OCI-LY7 (cell line): ENCODE data around the gene TSHZ2. TPM values are rescaled to one million over a fixed set of nuclear protein-coding genes. Genes with fewer than 3 reads are reported as not detected.

ENCODE experiments used
- BruUV-seq: library from RNA; stranded (reverse); fragments of 400-500 nt; replicated peaks from 2 replicates; lab custom pipeline; 2021; lab: Mats Ljungman, UMichigan
- CTCF ChIA-PET: fragments of 300-600 bp; sonication (Branson Sonifier 250); formaldehyde crosslinking; loops from one replicate; lab custom pipeline; 2022; ENCODE audit warnings: antibody characterized with exemption; ENCODE audit not compliant: unreplicated experiment; lab: Charles Lee
- POLR2A ChIA-PET: fragments of 300-600 bp; sonication (Branson Sonifier 250); formaldehyde crosslinking; loops from one replicate; lab custom pipeline; 2022; ENCODE audit warnings: antibody characterized with exemption; lab: Charles Lee
- DNase-seq: peaks from one replicate; pipeline ENCODE4 v3.0.0-alpha.2; 2015; ENCODE audit warnings: low spot score
- H2AFZ ChIP-seq: fragments of 200-600 bp; sonication (generic), shearing (Covaris generic); 2 replicates; pipeline ENCODE4 v1.6.1; 2014; ENCODE audit warnings: mild to moderate bottlenecking, antibody characterized with exemption, low read length, moderate library complexity
- H3K27ac ChIP-seq: fragments of 200-600 bp; sonication (generic); 2 replicates; pipeline ENCODE4 v1.5.1; 2014; ENCODE audit warnings: mixed run types, low read depth, mild to moderate bottlenecking, moderate library complexity, low read length, inconsistent platforms; ENCODE audit not compliant: poor library complexity, severe bottlenecking
- H3K36me3 ChIP-seq: fragments of 200-600 bp; sonication (generic); 2 replicates; pipeline ENCODE4 v1.6.1; 2014; ENCODE audit warnings: mild to moderate bottlenecking, antibody characterized with exemption, low read length, moderate library complexity, mixed read lengths; ENCODE audit not compliant: insufficient read depth
- H3K4me1 ChIP-seq: fragments of 200-600 bp; sonication (generic); 2 replicates; pipeline ENCODE4 v1.5.1; 2014; ENCODE audit warnings: mild to moderate bottlenecking, low read length; ENCODE audit not compliant: insufficient read depth, poor library complexity, severe bottlenecking
- H3K4me2 ChIP-seq: fragments of 200-600 bp; sonication (generic); 2 replicates; pipeline ENCODE4 v1.6.1; 2014; ENCODE audit warnings: mild to moderate bottlenecking, low read length
- H3K4me3 ChIP-seq: fragments of 200-600 bp; sonication (generic); 2 replicates; pipeline ENCODE4 v1.5.1; 2014; ENCODE audit warnings: mild to moderate bottlenecking, low read depth, low read length; ENCODE audit not compliant: poor library complexity, severe bottlenecking
- H3K79me2 ChIP-seq: fragments of 200-600 bp; sonication (generic); 2 replicates; pipeline ENCODE4 v1.6.1; 2016; ENCODE audit warnings: low read depth, mild to moderate bottlenecking, low read length, moderate library complexity, mixed read lengths; ENCODE audit not compliant: insufficient read depth
- H3K9me2 ChIP-seq: fragments of 200-600 bp; sonication (generic); 2 replicates; pipeline ENCODE4 v1.6.1; 2016; ENCODE audit warnings: mild to moderate bottlenecking, low read length, mixed read lengths; ENCODE audit not compliant: insufficient read depth
- H3K9me3 ChIP-seq: fragments of 200-600 bp; sonication (generic); 2 replicates; pipeline ENCODE4 v1.6.1; 2014; ENCODE audit warnings: mild to moderate bottlenecking, mixed run types, low read length, mixed read lengths
- H4K20me1 ChIP-seq: fragments of 200-600 bp; sonication (generic); 2 replicates; pipeline ENCODE4 v1.6.1; 2014; ENCODE audit warnings: mild to moderate bottlenecking, antibody characterized with exemption, low read length, moderate library complexity, mixed read lengths; ENCODE audit not compliant: insufficient read depth
- CTCF ChIP-seq: fragments of 200-600 bp; sonication (generic); conservative IDR thresholded peaks from 2 replicates; pipeline ENCODE4 v1.5.1; 2014; ENCODE audit warnings: mild to moderate bottlenecking, antibody characterized with exemption, low read length, moderate library complexity, mixed read lengths
- EZH2phosphoT487 ChIP-seq: fragments of 200-600 bp; sonication (generic); IDR thresholded peaks from 2 replicates; pipeline ENCODE4 v1.6.1; 2018; ENCODE audit warnings: low read depth, borderline replicate concordance, mild to moderate bottlenecking, mixed run types, antibody characterized with exemption, low read length, moderate library complexity, mixed read lengths
- intact Hi-C: fragments of 100-400 bp; cut with micrococcal nuclease; formaldehyde crosslinking; loops from one replicate; pipeline ENCODE4 v1.10.0; 2022; ENCODE audit not compliant: unreplicated experiment
- total RNA-seq, 2 experiments: library from RNA; depleted of rRNA in 1 of 2; stranded (reverse); fragments of >200 nt in 1 of 2; shearing (Covaris generic) in 1 of 2; gene quantifications; 2 replicates each; pipeline ENCODE4 v1.2.3, GENCODE V29; 2014 to 2022

Gene TSHZ2
- total RNA-seq, 2 experiments from 2014 or later: not detected

DNA sequence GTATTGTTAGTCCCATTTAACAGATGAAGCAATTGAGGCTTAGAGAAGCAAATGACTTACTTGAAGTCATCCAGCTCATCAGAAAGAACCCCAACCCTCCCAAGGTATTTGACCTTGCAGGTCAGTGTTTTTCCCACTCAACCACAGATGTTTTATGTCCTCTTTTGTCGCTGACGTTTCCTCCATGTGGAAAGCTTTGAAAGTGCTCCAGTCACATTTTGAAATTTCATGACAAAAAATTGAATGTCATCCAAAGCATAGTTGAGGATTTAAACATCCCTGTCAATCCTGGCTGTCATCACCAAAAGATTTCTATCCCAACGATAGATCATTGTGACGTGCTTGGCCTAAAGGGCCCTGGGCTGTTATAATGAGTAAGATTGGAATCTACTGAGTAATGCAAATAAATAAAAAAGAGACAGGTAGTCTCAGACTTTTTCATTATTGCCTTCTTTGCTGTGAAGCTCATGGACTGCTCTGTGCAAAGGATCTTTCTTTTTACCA, 102.7 kb downstream of the TSHZ2 start:
- ChIA-PET POLR2A (interaction anchor here (1.0 kb wide), 1 partner anchor 35 kb away, joined by 3 read pairs; no protein-coding TSS in a partner anchor), CTCF (no interaction called here)
- Histone ChIP-seq H3K36me3 (no peaks in the 10 kb centered on the region), H3K4me1 (peaks cover 11% of the 10 kb centered on the region), H3K27ac (no peak overlapping the region), H3K4me2 (no peak overlapping the region), H3K79me2 (no peaks in the 10 kb centered on the region), H4K20me1 (no peaks in the 10 kb centered on the region), H3K9me2 (no peaks in the 10 kb centered on the region; the same call in 1 of the 2 replicates), H2AFZ (no peak overlapping the region), H3K9me3 (no peaks in the 10 kb centered on the region), H3K4me3 (no peak overlapping the region)
- TF ChIP-seq EZH2phosphoT487 (no peak), CTCF (no peak)
- intact Hi-C loops: no loop called here
- DNase-seq: no peak
- BruUV-seq: no TSS peak

DNA sequence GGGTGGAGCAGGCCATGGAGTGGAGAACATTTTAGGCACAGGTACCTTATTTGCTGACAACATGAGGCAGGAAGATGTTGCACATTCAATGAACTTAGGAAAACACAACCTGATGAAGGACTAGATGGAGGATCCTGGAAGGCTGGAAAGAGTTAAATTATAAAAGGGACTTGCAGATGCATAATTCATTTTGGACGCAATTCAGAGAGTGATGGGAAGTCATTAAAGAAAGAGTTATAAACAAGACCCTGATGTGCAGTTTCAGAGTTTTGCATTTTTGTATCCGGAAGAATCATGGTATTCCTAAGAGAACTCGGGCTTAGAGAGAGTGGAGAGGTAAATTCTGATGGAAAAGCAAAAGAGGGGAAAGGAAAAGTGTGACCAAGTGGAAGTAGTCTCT, 104.5 kb downstream of the TSHZ2 start:
- BruUV-seq: no TSS peak
- intact Hi-C loops: no loop called here

More for the DNA sequence above, 104.5 kb downstream of the TSHZ2 start:
- Histone ChIP-seq H2AFZ (no peak overlapping the region), H3K36me3 (no peaks in the 10 kb centered on the region), H3K9me2 (no peaks in the 10 kb centered on the region), H4K20me1 (no peaks in the 10 kb centered on the region), H3K79me2 (no peaks in the 10 kb centered on the region), H3K4me3 (no peak overlapping the region), H3K4me1 (peaks cover 6% of the 10 kb centered on the region), H3K9me3 (no peaks in the 10 kb centered on the region), H3K4me2 (no peak overlapping the region), H3K27ac (no peak overlapping the region)
- DNase-seq: no peak
- CTCF ChIA-PET: no interaction called here
- TF ChIP-seq EZH2phosphoT487 (no peak), CTCF (no peak)
- POLR2A ChIA-PET: interaction anchor here (0.6 kb wide), 1 partner anchor 12 kb away, joined by 5 read pairs; no protein-coding TSS in a partner anchor
